Measurements from ENCODE around the gene EVI5L.
A peak's percentile ranks its signal among the peaks of the same experiment; 100 is the strongest.

The EVI5L gene

DNA sequence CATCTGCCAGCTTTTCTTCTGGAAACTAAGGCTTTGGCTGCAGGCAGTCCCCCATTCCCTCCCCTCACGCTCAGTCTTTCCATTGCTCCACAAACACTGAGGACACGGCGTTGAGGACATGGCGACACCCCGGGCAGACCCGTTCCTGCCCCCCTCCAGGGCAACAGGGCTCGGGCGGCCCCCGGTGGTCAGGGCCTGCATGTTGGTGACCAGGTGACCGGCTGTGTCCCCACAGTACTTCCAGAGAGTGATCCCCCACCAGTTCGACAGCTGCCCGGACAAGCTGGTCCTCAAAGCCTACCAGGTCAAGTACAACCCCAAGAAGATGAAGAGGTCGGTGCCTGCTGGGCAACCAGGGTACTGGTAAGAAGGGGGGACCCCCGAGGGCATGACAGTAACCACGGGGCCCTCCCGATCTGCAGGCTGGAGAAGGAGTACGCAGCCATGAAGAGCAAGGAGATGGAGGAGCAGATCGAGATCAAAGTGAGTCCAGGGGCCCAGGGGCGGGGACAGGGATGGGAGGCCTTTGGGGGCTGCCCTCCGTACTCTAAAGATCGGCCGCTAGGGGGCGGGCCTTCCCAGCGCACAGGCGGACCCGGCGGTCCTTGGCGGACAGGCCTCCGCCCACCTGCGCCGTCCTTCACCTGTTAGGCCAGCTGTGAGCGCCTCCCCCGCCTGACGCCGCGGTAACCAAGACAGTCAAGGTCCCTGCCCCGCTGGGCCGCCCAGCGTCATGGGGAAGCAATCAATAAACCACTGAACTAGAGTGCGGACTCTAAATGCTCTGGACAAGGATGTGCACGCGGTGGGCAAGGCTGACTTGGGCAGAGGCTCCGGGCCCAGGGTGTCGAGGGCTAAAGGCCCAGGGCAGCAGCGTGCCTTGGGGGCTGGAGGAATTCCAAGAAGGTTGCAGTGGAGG lies 23.1 kb downstream of the EVI5L start:
- Histone ChIP-seq H3K9me2 (replicated peaks; ENCODE audit: low read depth, low read length) (no peaks in the 10 kb centered on the region), H3F3A (ENCODE audit: low read depth) (no peaks in the 10 kb centered on the region), H3K79me2 (ENCODE audit: insufficient read depth, low read length) (no peaks in the 10 kb centered on the region), H3K4me3 (ENCODE audit: low read length, poor library complexity, severe bottlenecking) (no peak overlapping the region), H3K9me3 (ENCODE audit: insufficient read depth, low read depth, low read length) (no peaks in the 10 kb centered on the region), H3K4me1 (ENCODE audit: insufficient read depth, low read length, poor library complexity, severe bottlenecking) (no peaks in the 10 kb centered on the region), H2AFZ (ENCODE audit: low read length) (no peak overlapping the region), H3K9ac (ENCODE audit: low read depth, low read length, poor library complexity, severe bottlenecking) (no peak overlapping the region), H4K20me1 (ENCODE audit: insufficient read depth, low read length, poor library complexity, severe bottlenecking) (no peaks in the 10 kb centered on the region), H3K4me2 (ENCODE audit: low read depth, low read length, poor library complexity, severe bottlenecking) (no peak overlapping the region), H3K27me3 (ENCODE audit: insufficient read depth, low read length, poor library complexity, severe bottlenecking) (no peaks in the 10 kb centered on the region), H3K36me3 (ENCODE audit: insufficient read depth, low read length) (no peaks in the 10 kb centered on the region)
- TF ChIP-seq CTCF (conservative IDR thresholded peaks at IDR 0.05; ENCODE audit: low read length) (0 out of 2 replicates have a peak, but pooled peaks have one; percentile 11), EZH2phosphoT487 (IDR thresholded peaks at IDR 0.05; ENCODE audit: borderline replicate concordance) (no peak)

DNA sequence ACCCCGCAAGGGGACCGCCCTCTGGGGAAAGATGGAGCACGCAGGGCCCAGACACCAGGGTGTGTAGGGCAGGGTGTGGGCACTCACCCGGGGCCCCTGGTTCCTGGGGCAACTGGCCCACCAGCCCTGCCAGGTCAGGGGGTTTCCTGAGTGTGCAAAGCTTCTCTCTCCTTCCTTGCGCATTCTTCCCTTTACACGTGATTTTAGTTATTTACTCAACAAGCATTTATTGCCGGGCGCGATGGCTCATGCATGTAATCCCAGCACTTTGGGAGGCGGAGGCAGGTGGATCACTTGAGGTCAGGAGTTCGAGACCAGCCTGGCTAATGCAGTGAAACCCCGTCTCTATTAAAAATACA lies 23.7 kb downstream of the EVI5L start:
- no peaks in the 10 kb centered on the region for H3K27me3 ChIP-seq (ENCODE audit: insufficient read depth, low read length, poor library complexity, severe bottlenecking)
- no peak for TF ChIP-seq CTCF (conservative IDR thresholded peaks at IDR 0.05; ENCODE audit: low read length)
- no peak for TF ChIP-seq EZH2phosphoT487 (IDR thresholded peaks at IDR 0.05; ENCODE audit: borderline replicate concordance)
- no peak overlapping the region for H3K9ac ChIP-seq (ENCODE audit: low read depth, low read length, poor library complexity, severe bottlenecking)
- no peak overlapping the region for H2AFZ ChIP-seq (ENCODE audit: low read length)
- H3K79me2 ChIP-seq (ENCODE audit: insufficient read depth, low read length) = no peaks in the 10 kb centered on the region
- H3K9me2 ChIP-seq (replicated peaks; ENCODE audit: low read depth, low read length) = no peaks in the 10 kb centered on the region
- no peaks in the 10 kb centered on the region for H3K36me3 ChIP-seq (ENCODE audit: insufficient read depth, low read length)
- H4K20me1 ChIP-seq (ENCODE audit: insufficient read depth, low read length, poor library complexity, severe bottlenecking) = no peaks in the 10 kb centered on the region
- H3K9me3 ChIP-seq (ENCODE audit: insufficient read depth, low read depth, low read length) = no peaks in the 10 kb centered on the region
- no peak overlapping the region for H3K4me3 ChIP-seq (ENCODE audit: low read length, poor library complexity, severe bottlenecking)
- no peaks in the 10 kb centered on the region for H3F3A ChIP-seq (ENCODE audit: low read depth)
- H3K4me2 ChIP-seq (ENCODE audit: low read depth, low read length, poor library complexity, severe bottlenecking) = no peak overlapping the region
- H3K4me1 ChIP-seq (ENCODE audit: insufficient read depth, low read length, poor library complexity, severe bottlenecking) = no peaks in the 10 kb centered on the region

GRCh38 chr19:7855426-7856108 lies 25.5 kb downstream of the EVI5L start:
- H3K9ac ChIP-seq (ENCODE audit: low read depth, low read length, poor library complexity, severe bottlenecking) = no peak overlapping the region
- no peaks in the 10 kb centered on the region for H3K79me2 ChIP-seq (ENCODE audit: insufficient read depth, low read length)
- H3K4me3 ChIP-seq (ENCODE audit: low read length, poor library complexity, severe bottlenecking) = no peak overlapping the region
- H2AFZ ChIP-seq (ENCODE audit: low read length) = no peak overlapping the region
- no peaks in the 10 kb centered on the region for H3K27me3 ChIP-seq (ENCODE audit: insufficient read depth, low read length, poor library complexity, severe bottlenecking)
- H3K9me2 ChIP-seq (replicated peaks; ENCODE audit: low read depth, low read length) = no peaks in the 10 kb centered on the region
- H3F3A ChIP-seq (ENCODE audit: low read depth) = no peaks in the 10 kb centered on the region
- TF ChIP-seq EZH2phosphoT487 (IDR thresholded peaks at IDR 0.05; ENCODE audit: borderline replicate concordance) (no peak), CTCF (conservative IDR thresholded peaks at IDR 0.05; ENCODE audit: low read length) (no peak)
- H4K20me1 ChIP-seq (ENCODE audit: insufficient read depth, low read length, poor library complexity, severe bottlenecking) = no peaks in the 10 kb centered on the region
- H3K4me2 ChIP-seq (ENCODE audit: low read depth, low read length, poor library complexity, severe bottlenecking) = no peak overlapping the region
- no peaks in the 10 kb centered on the region for H3K9me3 ChIP-seq (ENCODE audit: insufficient read depth, low read depth, low read length)
- H3K4me1 ChIP-seq (ENCODE audit: insufficient read depth, low read length, poor library complexity, severe bottlenecking) = no peaks in the 10 kb centered on the region
- no peaks in the 10 kb centered on the region for H3K36me3 ChIP-seq (ENCODE audit: insufficient read depth, low read length)
